GM12878 (cell line): ENCODE results near the gene DNAJB14. TPM values are rescaled to one million over a fixed set of nuclear protein-coding genes. Genes with fewer than 3 reads are reported as not detected.
A peak's percentile ranks its signal among the peaks of the same experiment; 100 is the strongest.

Experiments used
- ESRRA ChIP-seq: IDR thresholded peaks from 2 replicates; pipeline ENCODE4 v1.6.1; 2012; ENCODE audit warnings: mild to moderate bottlenecking, low read length, improper control_type of control experiment
- FOXM1 ChIP-seq: IDR thresholded peaks from 2 replicates; pipeline ENCODE4 v1.6.1; 2012; ENCODE audit warnings: low read depth, mild to moderate bottlenecking, inconsistent platforms, low read length, moderate library complexity
- HCFC1 ChIP-seq: fragments of 150-350 bp; IDR thresholded peaks from 2 replicates; pipeline ENCODE4 v1.6.1; 2014; ENCODE audit warnings: low read length
- KLF5 ChIP-seq: fragments of 450-650 bp; IDR thresholded peaks from 2 replicates; pipeline ENCODE4 v1.6.1; 2014; ENCODE audit warnings: mild to moderate bottlenecking; ENCODE audit not compliant: partially characterized antibody
- MXI1 ChIP-seq: fragments of 150-350 bp; IDR thresholded peaks from 2 replicates; pipeline ENCODE4 v1.6.1; 2011; ENCODE audit warnings: low read depth, mild to moderate bottlenecking, inconsistent platforms, low read length, improper control_type of control experiment
- NFYA ChIP-seq: IDR thresholded peaks from 2 replicates; pipeline ENCODE4 v1.6.1; 2011; ENCODE audit warnings: low read depth, mild to moderate bottlenecking, low read length, improper control_type of control experiment, borderline replicate concordance
- PML ChIP-seq: IDR thresholded peaks from 2 replicates; pipeline ENCODE4 v1.6.1; 2012; ENCODE audit warnings: low read length, inconsistent platforms
- RUNX3 ChIP-seq: IDR thresholded peaks from 2 replicates; pipeline ENCODE4 v1.6.1; 2012; ENCODE audit warnings: low read length, inconsistent platforms
- SMAD5 ChIP-seq: IDR thresholded peaks from 2 replicates; pipeline ENCODE4 v1.6.1; 2016; ENCODE audit warnings: antibody characterized with exemption, low read depth
- TCF3 ChIP-seq: IDR thresholded peaks from 2 replicates; pipeline ENCODE4 v1.6.1; 2012; ENCODE audit warnings: low read depth, mild to moderate bottlenecking, low read length, borderline replicate concordance; ENCODE audit not compliant: insufficient read depth
- ZNF687 ChIP-seq: fragments of 450-650 bp; IDR thresholded peaks from 2 replicates; pipeline ENCODE4 v1.6.1; 2017; ENCODE audit warnings: mild to moderate bottlenecking, moderate library complexity
- polyA plus RNA-seq, 11 experiments: library from polyadenylated mRNA; depleted of rRNA in 4 of 11; unstranded in 6 of 11; stranded (reverse) in 5 of 11; fragments of >200 nt; fragmentation: Nextera tagmentation in 4 of 11; fragmentation: Illumina TruSeq in 1 of 11; extraction: Ambion mirVana in 4 of 11; extraction: Trizol in 1 of 11; gene quantifications; 1 replicate in 1 of 11; 2 replicates in 10 of 11; pipeline versions ENCODE4 v1.2.1 to v1.2.3, GENCODE V29; 2011 to 2016; ENCODE audit warnings: inconsistent platforms in 2 of 11, missing spikeins in 2 of 11, low read depth in 1 of 11
- total RNA-seq, 4 experiments: library from RNA; depleted of rRNA in 3 of 4; stranded (reverse); fragments of >200 nt in 3 of 4; fragmentation: Illumina TruSeq in 1 of 4; extraction: Trizol in 1 of 4; gene quantifications; 2 replicates each; pipeline versions ENCODE4 v1.2.1 to v1.2.3, GENCODE V29; 2013 to 2021
- TF ChIP-seq, protein P1 (sequence below): fragments of 450-650 bp; IDR thresholded peaks from 2 replicates; pipeline ENCODE4 v1.6.1; 2017; ENCODE audit warnings: borderline replicate concordance
- TF ChIP-seq, protein P2 (sequence below), 3 experiments: IDR thresholded peaks in 2 of 3; conservative IDR thresholded peaks in 1 of 3; 2 replicates each; pipeline ENCODE4 v1.5.1; 2011; ENCODE audit warnings: low read depth in 3 of 3, low read length in 3 of 3, mild to moderate bottlenecking in 3 of 3, control low read depth in 2 of 3, moderate library complexity in 2 of 3, inconsistent platforms in 1 of 3, mixed read lengths in 1 of 3; ENCODE audit not compliant: control insufficient read depth in 2 of 3, insufficient read depth in 1 of 3; ENCODE audit errors: extremely low read depth in 1 of 3
- TF ChIP-seq, protein P3 (sequence below): fragments of 450-650 bp; IDR thresholded peaks from 2 replicates; pipeline ENCODE4 v1.6.1; 2016; ENCODE audit warnings: mild to moderate bottlenecking
- TF ChIP-seq, protein P4 (sequence below): fragments of 450-650 bp; IDR thresholded peaks from 2 replicates; pipeline ENCODE4 v1.6.1; 2017; ENCODE audit warnings: low read depth, mild to moderate bottlenecking, moderate library complexity
- TF ChIP-seq, protein P5 (sequence below): IDR thresholded peaks from 2 replicates; pipeline ENCODE4 v1.6.1; 2011; ENCODE audit warnings: mild to moderate bottlenecking, low read depth, low read length, moderate library complexity; ENCODE audit not compliant: insufficient replicate concordance

The DNAJB14 gene
- total and polyA plus RNA-seq, 10 of the 15 experiments (the other 5 are each of a cell fraction or from before 2014, with no cell fraction given), result 9.5 to 49.2 (median 27.8) TPM

DNA sequence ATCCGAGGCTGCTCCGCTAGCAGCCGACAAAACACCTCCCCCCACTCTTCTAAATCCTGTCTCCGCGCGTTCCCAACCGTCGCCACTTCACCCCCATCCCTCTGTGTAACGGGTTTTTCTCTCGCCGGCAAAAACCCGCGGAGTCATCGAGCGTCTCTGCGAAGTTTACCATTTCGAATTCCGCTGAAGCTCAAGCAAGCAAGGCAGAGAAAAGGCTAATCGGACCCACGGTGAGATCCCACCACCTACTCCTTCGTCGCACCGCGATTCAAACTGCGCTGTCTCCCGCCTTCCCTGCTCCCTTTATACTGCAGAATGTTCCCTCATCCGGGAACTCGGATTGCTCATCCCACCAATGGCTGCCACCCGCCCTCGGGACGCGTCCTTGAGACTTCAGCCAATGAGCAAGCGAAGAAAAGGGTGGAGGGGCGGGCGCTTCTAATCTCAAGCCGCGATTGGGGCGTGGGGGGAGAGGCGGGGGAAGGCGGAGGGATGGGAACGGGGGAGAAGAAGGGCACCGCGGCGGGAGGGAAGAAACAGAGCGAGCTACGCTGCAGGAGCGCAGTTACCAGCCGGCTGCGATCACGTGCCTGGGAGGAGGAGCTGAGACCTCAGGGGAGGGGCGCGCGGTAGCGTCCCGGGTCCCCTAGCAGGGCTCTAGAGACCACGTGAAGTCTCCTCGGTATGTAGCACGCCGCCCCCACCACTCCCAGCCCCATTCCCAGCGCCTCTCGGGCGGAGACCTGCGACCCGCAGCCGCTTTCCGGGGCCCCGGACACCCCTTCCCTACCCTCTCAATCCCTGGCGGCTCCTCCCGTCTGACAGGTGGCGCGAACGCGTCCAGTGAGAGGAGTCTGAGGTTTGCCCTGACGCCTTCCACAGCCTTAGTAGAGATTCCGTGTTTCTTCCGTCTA is 3.8 kb upstream of the DNAJB14 start, which contains the start of gene H2AZ1 (continued):
- TF ChIP-seq, protein P1, sequence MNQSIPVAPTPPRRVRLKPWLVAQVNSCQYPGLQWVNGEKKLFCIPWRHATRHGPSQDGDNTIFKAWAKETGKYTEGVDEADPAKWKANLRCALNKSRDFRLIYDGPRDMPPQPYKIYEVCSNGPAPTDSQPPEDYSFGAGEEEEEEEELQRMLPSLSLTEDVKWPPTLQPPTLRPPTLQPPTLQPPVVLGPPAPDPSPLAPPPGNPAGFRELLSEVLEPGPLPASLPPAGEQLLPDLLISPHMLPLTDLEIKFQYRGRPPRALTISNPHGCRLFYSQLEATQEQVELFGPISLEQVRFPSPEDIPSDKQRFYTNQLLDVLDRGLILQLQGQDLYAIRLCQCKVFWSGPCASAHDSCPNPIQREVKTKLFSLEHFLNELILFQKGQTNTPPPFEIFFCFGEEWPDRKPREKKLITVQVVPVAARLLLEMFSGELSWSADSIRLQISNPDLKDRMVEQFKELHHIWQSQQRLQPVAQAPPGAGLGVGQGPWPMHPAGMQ, result no peak
- TF ChIP-seq RUNX3 (peak; percentile 54), HCFC1 (peak; percentile 40; the same call in 1 of the 2 replicates), ZNF687 (peak; percentile 20; the same call in 1 of the 2 replicates), NFYA (no peak), TCF3 (peak; percentile 77; the same call in 1 of the 2 replicates), FOXM1 (0 out of 2 replicates have a peak, but pooled peaks have one; percentile 22), KLF5 (peak; percentile 28), MXI1 (peak; percentile 84), ESRRA (0 out of 2 replicates have a peak, but pooled peaks have one; percentile 6), SMAD5 (peak; percentile 98), PML (peak; percentile 99)
- TF ChIP-seq, protein P2, sequence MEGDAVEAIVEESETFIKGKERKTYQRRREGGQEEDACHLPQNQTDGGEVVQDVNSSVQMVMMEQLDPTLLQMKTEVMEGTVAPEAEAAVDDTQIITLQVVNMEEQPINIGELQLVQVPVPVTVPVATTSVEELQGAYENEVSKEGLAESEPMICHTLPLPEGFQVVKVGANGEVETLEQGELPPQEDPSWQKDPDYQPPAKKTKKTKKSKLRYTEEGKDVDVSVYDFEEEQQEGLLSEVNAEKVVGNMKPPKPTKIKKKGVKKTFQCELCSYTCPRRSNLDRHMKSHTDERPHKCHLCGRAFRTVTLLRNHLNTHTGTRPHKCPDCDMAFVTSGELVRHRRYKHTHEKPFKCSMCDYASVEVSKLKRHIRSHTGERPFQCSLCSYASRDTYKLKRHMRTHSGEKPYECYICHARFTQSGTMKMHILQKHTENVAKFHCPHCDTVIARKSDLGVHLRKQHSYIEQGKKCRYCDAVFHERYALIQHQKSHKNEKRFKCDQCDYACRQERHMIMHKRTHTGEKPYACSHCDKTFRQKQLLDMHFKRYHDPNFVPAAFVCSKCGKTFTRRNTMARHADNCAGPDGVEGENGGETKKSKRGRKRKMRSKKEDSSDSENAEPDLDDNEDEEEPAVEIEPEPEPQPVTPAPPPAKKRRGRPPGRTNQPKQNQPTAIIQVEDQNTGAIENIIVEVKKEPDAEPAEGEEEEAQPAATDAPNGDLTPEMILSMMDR (IDR thresholded peaks at IDR 0.05 in 2 of 3, conservative IDR thresholded peaks at IDR 0.05 in 1 of 3; ENCODE audit: control insufficient read depth in 2 of 3, extremely low read depth in 1 of 3, insufficient read depth in 1 of 3, low read depth in 3 of 3, low read length in 3 of 3), result no peak
- TF ChIP-seq, protein P3, sequence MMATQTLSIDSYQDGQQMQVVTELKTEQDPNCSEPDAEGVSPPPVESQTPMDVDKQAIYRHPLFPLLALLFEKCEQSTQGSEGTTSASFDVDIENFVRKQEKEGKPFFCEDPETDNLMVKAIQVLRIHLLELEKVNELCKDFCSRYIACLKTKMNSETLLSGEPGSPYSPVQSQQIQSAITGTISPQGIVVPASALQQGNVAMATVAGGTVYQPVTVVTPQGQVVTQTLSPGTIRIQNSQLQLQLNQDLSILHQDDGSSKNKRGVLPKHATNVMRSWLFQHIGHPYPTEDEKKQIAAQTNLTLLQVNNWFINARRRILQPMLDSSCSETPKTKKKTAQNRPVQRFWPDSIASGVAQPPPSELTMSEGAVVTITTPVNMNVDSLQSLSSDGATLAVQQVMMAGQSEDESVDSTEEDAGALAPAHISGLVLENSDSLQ, result peak; percentile 66; the same call in 1 of the 2 replicates
- TF ChIP-seq, protein P4, sequence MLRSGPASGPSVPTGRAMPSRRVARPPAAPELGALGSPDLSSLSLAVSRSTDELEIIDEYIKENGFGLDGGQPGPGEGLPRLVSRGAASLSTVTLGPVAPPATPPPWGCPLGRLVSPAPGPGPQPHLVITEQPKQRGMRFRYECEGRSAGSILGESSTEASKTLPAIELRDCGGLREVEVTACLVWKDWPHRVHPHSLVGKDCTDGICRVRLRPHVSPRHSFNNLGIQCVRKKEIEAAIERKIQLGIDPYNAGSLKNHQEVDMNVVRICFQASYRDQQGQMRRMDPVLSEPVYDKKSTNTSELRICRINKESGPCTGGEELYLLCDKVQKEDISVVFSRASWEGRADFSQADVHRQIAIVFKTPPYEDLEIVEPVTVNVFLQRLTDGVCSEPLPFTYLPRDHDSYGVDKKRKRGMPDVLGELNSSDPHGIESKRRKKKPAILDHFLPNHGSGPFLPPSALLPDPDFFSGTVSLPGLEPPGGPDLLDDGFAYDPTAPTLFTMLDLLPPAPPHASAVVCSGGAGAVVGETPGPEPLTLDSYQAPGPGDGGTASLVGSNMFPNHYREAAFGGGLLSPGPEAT, result peak; percentile 54
- TF ChIP-seq, protein P5, sequence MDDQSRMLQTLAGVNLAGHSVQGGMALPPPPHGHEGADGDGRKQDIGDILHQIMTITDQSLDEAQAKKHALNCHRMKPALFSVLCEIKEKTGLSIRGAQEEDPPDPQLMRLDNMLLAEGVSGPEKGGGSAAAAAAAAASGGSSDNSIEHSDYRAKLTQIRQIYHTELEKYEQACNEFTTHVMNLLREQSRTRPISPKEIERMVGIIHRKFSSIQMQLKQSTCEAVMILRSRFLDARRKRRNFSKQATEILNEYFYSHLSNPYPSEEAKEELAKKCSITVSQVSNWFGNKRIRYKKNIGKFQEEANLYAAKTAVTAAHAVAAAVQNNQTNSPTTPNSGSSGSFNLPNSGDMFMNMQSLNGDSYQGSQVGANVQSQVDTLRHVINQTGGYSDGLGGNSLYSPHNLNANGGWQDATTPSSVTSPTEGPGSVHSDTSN, result no peak
